Measurements from ENCODE around the gene TASP1.

- TF ChIP-seq EZH2 (IDR thresholded peaks at IDR 0.05; ENCODE audit: insufficient read depth, poor library complexity, severe bottlenecking) (no peak), EZH2phosphoT487 (IDR thresholded peaks at IDR 0.05; ENCODE audit: insufficient read depth, low read depth) (no peak)
Observed at GRCh38 chr20:13363473-13363872, 275.3 kb downstream of the TASP1 start.
